ENCODE results near the gene EFHD2. TPM values are rescaled to one million over a fixed set of nuclear protein-coding genes. Genes with fewer than 3 reads are reported as not detected.
"Not testable (repeated sequence)": the region's sequence is repeated elsewhere in the genome, so short reads cannot be mapped to it uniquely, and the experiment has no call there.

EFHD2 gene
- total RNA-seq, 1 experiment from 2014 or later = 169 TPM

GRCh38 chr1:15386164-15386749 is 23.4 kb upstream of the EFHD2 start:
- DNase-seq (ENCODE audit: low read depth) = no peak

- DNase-seq (ENCODE audit: low read depth) = no peak
Measured at GRCh38 chr1:15388201-15388880, 21.3 kb upstream of the EFHD2 start.

GRCh38 chr1:15389828-15390227 is 19.9 kb upstream of the EFHD2 start:
- DNase-seq (ENCODE audit: low read depth) = not testable (repeated sequence)

GRCh38 chr1:15390667-15391066 is 19.0 kb upstream of the EFHD2 start:
- DNase-seq (ENCODE audit: low read depth) = no peak

- DNase-seq (ENCODE audit: low read depth) = no peak
Measured at GRCh38 chr1:15391366-15391765, 18.3 kb upstream of the EFHD2 start.

GRCh38 chr1:15393475-15394257 is 16.0 kb upstream of the EFHD2 start:
- DNase-seq (ENCODE audit: low read depth) = no peak

- no peak for DNase-seq (ENCODE audit: low read depth)
Measured at GRCh38 chr1:15394258-15394690, 15.4 kb upstream of the EFHD2 start.

- no peak for DNase-seq (ENCODE audit: low read depth)
Measured at GRCh38 chr1:15397236-15397635, 12.5 kb upstream of the EFHD2 start.

- no peak for DNase-seq (ENCODE audit: low read depth)
Measured at GRCh38 chr1:15399710-15400109, 10.0 kb upstream of the EFHD2 start.

- no peak for DNase-seq (ENCODE audit: low read depth)
Measured at GRCh38 chr1:15400627-15401026, 9.1 kb upstream of the EFHD2 start.

GRCh38 chr1:15401391-15402055 is 8.2 kb upstream of the EFHD2 start:
- no peak for DNase-seq (ENCODE audit: low read depth)

GRCh38 chr1:15402809-15403450 is 6.8 kb upstream of the EFHD2 start:
- DNase-seq (ENCODE audit: low read depth) = no peak

GRCh38 chr1:15403962-15404580 is 5.6 kb upstream of the EFHD2 start:
- DNase-seq (ENCODE audit: low read depth) = no peak

- no peak for DNase-seq (ENCODE audit: low read depth)
Measured at GRCh38 chr1:15405106-15405850, 4.4 kb upstream of the EFHD2 start.

GRCh38 chr1:15406614-15407559 is 2.8 kb upstream of the EFHD2 start:
- peak; percentile 49 for DNase-seq (ENCODE audit: low read depth)

GRCh38 chr1:15407580-15407979 is 2.1 kb upstream of the EFHD2 start:
- DNase-seq (ENCODE audit: low read depth) = no peak

- no peak for DNase-seq (ENCODE audit: low read depth)
Measured at GRCh38 chr1:15408890-15409387, 749 bp upstream of the EFHD2 start.

GRCh38 chr1:15410223-15410883 is 665 bp downstream of the EFHD2 start:
- no peak for DNase-seq (ENCODE audit: low read depth)

All from HT1080 (cell line).